ENCODE results near the gene ALOX15. TPM values are rescaled to one million over a fixed set of nuclear protein-coding genes. Genes with fewer than 3 reads are reported as not detected.
A peak's percentile ranks its signal among the peaks of the same experiment; 100 is the strongest.
"Not testable (repeated sequence)": the region's sequence is repeated elsewhere in the genome, so short reads cannot be mapped to it uniquely, and the experiment has no call there.

ALOX15 gene, protein sequence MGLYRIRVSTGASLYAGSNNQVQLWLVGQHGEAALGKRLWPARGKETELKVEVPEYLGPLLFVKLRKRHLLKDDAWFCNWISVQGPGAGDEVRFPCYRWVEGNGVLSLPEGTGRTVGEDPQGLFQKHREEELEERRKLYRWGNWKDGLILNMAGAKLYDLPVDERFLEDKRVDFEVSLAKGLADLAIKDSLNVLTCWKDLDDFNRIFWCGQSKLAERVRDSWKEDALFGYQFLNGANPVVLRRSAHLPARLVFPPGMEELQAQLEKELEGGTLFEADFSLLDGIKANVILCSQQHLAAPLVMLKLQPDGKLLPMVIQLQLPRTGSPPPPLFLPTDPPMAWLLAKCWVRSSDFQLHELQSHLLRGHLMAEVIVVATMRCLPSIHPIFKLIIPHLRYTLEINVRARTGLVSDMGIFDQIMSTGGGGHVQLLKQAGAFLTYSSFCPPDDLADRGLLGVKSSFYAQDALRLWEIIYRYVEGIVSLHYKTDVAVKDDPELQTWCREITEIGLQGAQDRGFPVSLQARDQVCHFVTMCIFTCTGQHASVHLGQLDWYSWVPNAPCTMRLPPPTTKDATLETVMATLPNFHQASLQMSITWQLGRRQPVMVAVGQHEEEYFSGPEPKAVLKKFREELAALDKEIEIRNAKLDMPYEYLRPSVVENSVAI
- total RNA-seq (1 to 10 TPM in 2 of 7 donors, under 1 TPM in 4, not detected in 1; 0.46 to 2.6 (median 0.88) TPM), polyA plus RNA-seq (under 1 TPM; 0.04 to 0.09 (median 0.06) TPM)
- long read RNA-seq, donor 1 = 0 reads
- long read RNA-seq, donor 2 = 0 reads

DNA sequence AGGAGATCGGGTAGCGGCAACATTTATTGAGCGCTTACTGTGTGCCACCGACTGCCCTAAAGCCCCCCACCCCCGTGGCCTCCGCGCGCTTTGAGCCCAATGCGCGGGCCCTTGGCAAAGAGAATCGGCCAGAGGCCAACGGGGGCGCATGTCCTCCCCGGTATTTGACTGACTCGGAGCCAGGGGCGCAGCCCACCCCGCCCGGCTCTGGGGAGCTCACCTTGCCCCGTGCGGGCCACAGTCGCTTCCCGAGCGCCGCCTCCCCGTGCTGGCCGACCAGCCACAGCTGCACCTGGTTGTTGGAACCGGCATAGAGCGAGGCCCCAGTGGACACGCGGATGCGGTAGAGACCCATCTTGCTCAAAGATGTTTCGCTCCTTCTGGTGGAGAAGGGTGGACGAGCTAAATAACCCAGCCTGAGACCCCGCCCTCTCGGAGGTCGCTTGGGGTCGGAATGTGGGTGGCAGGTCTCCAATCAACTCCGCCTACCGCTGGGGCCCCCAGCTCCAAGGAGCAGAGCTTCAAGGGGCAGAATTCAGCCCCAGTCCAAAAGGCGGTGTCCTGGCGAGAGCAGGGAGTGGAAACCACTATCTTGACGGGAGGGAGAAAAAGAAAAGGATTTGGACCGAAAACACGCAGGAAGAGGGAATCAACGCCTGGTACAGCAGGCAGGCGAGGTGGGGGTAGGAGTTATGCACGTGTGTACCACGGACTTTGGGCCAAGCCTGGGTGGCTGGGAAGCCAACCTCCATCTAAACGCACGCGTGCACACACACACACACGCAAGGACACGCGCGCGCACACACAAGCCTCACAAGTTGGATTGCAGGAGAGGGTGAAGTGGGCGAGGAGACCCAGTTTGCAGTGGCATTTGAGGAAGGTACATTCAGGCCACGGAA lies at the start of gene ALOX15:
ALOX15 (minus strand) TSS at position 382 of the 899 bp plus-strand sequence; CDS start at position 355, 27 bp downstream.
- Histone ChIP-seq H3K4me3 (peak within 1 kb of the TSS in 1 of 8 donors; percentile 9), H3K27ac (no peak within 1 kb of the TSS), H3K36me3 (no peaks in the 10 kb centered on the region), H3K9me3 (no peaks in the 10 kb centered on the region), H3K4me1 (peaks cover 0 to 39% (median 21%) of the 10 kb centered on the region in 6 donors), H3K27me3 (replicated peaks in 1 of 7) (peaks cover 0 to 91% (median 30%) of the 10 kb centered on the region in 7 donors)
- intact Hi-C loops (cut with DNase I; ENCODE audit: low total_unique reads) = no loop called here
- 10 to 24% (median 11%) methylated on average over 35 to 57 of the region's 58 CpGs for WGBS, 5 donors
- DNase-seq = no peak
- TF ChIP-seq POLR2A (IDR thresholded peaks at IDR 0.05) (no peak), POLR2AphosphoS5 (IDR thresholded peaks at IDR 0.05) (no peak)
- TF ChIP-seq, protein P1, sequence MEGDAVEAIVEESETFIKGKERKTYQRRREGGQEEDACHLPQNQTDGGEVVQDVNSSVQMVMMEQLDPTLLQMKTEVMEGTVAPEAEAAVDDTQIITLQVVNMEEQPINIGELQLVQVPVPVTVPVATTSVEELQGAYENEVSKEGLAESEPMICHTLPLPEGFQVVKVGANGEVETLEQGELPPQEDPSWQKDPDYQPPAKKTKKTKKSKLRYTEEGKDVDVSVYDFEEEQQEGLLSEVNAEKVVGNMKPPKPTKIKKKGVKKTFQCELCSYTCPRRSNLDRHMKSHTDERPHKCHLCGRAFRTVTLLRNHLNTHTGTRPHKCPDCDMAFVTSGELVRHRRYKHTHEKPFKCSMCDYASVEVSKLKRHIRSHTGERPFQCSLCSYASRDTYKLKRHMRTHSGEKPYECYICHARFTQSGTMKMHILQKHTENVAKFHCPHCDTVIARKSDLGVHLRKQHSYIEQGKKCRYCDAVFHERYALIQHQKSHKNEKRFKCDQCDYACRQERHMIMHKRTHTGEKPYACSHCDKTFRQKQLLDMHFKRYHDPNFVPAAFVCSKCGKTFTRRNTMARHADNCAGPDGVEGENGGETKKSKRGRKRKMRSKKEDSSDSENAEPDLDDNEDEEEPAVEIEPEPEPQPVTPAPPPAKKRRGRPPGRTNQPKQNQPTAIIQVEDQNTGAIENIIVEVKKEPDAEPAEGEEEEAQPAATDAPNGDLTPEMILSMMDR (IDR thresholded peaks at IDR 0.05 in 8 of 11, conservative IDR thresholded peaks at IDR 0.05 in 3 of 11) = no peak

DNA sequence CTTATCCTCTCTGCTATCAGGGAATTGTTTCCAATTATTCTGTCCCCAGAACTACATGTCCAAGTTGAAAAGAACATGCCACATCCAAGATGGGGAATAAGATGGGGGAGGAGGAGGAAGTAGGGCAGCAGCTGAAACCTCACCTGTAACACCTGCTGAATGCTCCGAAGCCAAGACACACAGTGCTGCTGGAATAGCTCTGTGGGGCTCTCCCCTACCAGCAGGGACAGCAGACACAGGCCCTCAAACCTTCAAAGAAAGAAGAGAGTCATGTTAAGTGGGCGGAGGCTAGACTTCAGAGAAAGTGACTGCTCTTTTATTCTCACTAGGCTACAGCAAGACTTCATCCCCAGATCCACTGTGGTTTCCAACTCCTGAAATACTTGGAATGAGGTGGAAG lies 49.3 kb upstream of the ALOX15 start:
- intact Hi-C loops (cut with DNase I; ENCODE audit: low total_unique reads) = no loop called here
- Histone ChIP-seq H3K4me3 (no peak overlapping the region), H3K36me3 (peaks cover 0 to 75% (median 18%) of the 10 kb centered on the region in 6 donors), H3K4me1 (peaks cover 0 to 13% (median 0%) of the 10 kb centered on the region in 6 donors), H3K27ac (no peak overlapping the region), H3K9me3 (no peaks in the 10 kb centered on the region), H3K27me3 (replicated peaks in 1 of 7) (no peaks in the 10 kb centered on the region)
- WGBS, 5 donors = 84 to 96% (median 90%) methylated on average over 2 of the region's 2 CpGs
- no peak for TF ChIP-seq POLR2AphosphoS5 (IDR thresholded peaks at IDR 0.05)
- TF ChIP-seq, protein P1 (IDR thresholded peaks at IDR 0.05 in 8 of 11, conservative IDR thresholded peaks at IDR 0.05 in 3 of 11) = no peak
- no peak for TF ChIP-seq POLR2A (IDR thresholded peaks at IDR 0.05)
- DNase-seq = no peak

DNA sequence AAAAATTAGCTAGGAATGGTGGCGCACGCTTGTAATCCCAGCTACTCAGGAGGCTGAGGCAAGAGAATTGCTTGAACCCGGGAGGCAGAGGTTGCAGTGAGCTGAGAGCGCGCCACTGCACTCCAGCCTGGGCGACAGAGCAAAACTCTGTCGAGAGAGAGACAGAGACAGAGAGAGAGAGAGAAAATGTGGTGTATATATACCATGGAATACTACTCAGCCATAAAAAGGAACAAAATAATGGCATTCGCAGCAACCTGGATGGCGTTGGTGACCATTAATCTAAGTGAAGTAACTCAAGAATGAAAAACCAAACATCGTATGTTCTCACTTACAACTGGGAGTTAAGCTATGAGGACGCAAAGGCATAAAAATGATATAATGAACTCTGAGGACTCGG lies 48.4 kb upstream of the ALOX15 start:
- H3K4me3 ChIP-seq; intact Hi-C loops (cut with DNase I; ENCODE audit: low total_unique reads); H3K27me3 ChIP-seq (replicated peaks in 1 of 7); H3K27ac ChIP-seq; H3K9me3 ChIP-seq; DNase-seq: not testable (repeated sequence)
- Histone ChIP-seq H3K36me3 (peaks cover 0 to 78% (median 18%) of the 10 kb centered on the region in 6 donors), H3K4me1 (peaks cover 0 to 10% (median 0%) of the 10 kb centered on the region in 6 donors)
- WGBS, 5 donors = 87 to 94% (median 90%) methylated on average over 12 of the region's 12 CpGs

DNA sequence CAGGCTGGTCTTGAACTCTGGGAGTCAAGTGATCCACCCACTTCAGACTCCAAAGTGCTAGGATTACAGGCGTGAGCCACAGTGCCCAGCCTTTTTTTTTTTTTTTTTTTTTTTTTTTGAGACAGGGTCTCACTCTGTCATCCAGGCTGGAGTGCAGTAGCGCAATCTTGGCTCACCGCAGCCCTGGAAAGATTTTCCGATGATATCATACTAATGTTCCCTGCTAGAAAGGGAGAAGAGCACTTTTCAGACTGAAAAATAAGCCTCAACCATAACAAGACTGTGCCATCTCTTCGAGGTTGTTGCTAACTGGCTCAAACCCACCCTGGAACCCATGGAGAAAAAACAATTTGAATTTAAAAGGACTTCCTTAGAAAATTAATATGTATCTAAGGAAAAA lies 42.3 kb upstream of the ALOX15 start:
- H3K4me3 ChIP-seq; H3K27me3 ChIP-seq (replicated peaks in 1 of 7); intact Hi-C loops (cut with DNase I; ENCODE audit: low total_unique reads); H3K9me3 ChIP-seq; H3K4me1 ChIP-seq; H3K27ac ChIP-seq; DNase-seq: not testable (repeated sequence)
- H3K36me3 ChIP-seq = peaks cover 3 to 93% (median 40%) of the 10 kb centered on the region in 6 donors
- 97 to 99% (median 98%) methylated on average over 5 of the region's 5 CpGs for WGBS, 5 donors

Measured in spleen (tissue), 13 donors.